HG02938 (cell line): ENCODE measurements around the gene PGR.

Experiments
- ATAC-seq: cut with Tn5 transposase; IDR thresholded peaks from one replicate; pipeline ENCODE4 v1.9.1; 2021; ENCODE audit warnings: mild to moderate bottlenecking, moderate library complexity; ENCODE audit not compliant: unreplicated experiment

Gene PGR

GRCh38 chr11:101129203-101129943, at the start of gene PGR:
TSS of gene PGR (minus strand) at chr11:101129813. CDS start at chr11:101129070, 743 bp downstream.
- no peak for ATAC-seq

- no peak for ATAC-seq
Observed at GRCh38 chr11:101176381-101176780, 46.8 kb upstream of the PGR start.

GRCh38 chr11:101169944-101170343, 40.3 kb upstream of the PGR start:
- no peak for ATAC-seq

GRCh38 chr11:101166038-101166437, 36.4 kb upstream of the PGR start:
- ATAC-seq = no peak

GRCh38 chr11:101158119-101158518, 28.5 kb upstream of the PGR start:
- ATAC-seq = no peak

- ATAC-seq = no peak
Observed at GRCh38 chr11:101138245-101138930, 8.8 kb upstream of the PGR start.

GRCh38 chr11:101133190-101133589, 3.6 kb upstream of the PGR start:
- no peak for ATAC-seq

GRCh38 chr11:101128571-101129202, 926 bp downstream of the PGR start:
- no peak for ATAC-seq

GRCh38 chr11:101127699-101128570, 1.7 kb downstream of the PGR start:
- no peak for ATAC-seq

- ATAC-seq = no peak
Observed at GRCh38 chr11:101127197-101127698, 2.4 kb downstream of the PGR start.

GRCh38 chr11:101126551-101127196, 2.9 kb downstream of the PGR start:
- no peak for ATAC-seq

- no peak for ATAC-seq
Observed at GRCh38 chr11:101115671-101116160, 13.9 kb downstream of the PGR start.

GRCh38 chr11:101113540-101113939, 16.1 kb downstream of the PGR start:
- no peak for ATAC-seq

GRCh38 chr11:101104716-101105115, 24.9 kb downstream of the PGR start:
- ATAC-seq = no peak

GRCh38 chr11:101103433-101103832, 26.2 kb downstream of the PGR start:
- no peak for ATAC-seq

GRCh38 chr11:101100601-101101000, 29.0 kb downstream of the PGR start:
- ATAC-seq = no peak

GRCh38 chr11:101096036-101096704, 33.4 kb downstream of the PGR start:
- no peak for ATAC-seq

GRCh38 chr11:101091781-101092180, 37.8 kb downstream of the PGR start:
- ATAC-seq = no peak

- ATAC-seq = no peak
Observed at GRCh38 chr11:101090679-101091270, 38.8 kb downstream of the PGR start.
